A549 (cell line): Measurements from ENCODE around the gene ADCY1. TPM values are rescaled to one million over a fixed set of nuclear protein-coding genes. Genes with fewer than 3 reads are reported as not detected.

Experiments
- ATAC-seq, 2 experiments: fragments of 200-7000 bp in 1 of 2; fragments of >200 bp in 1 of 2; cut with Nextera tagmentation in 1 of 2; cut with Tn5 transposase in 1 of 2; 3 replicates each; pipeline versions ENCODE4 v1.8.0 to v1.9.1; 2018 to 2020; ENCODE audit warnings: mild to moderate bottlenecking in 1 of 2, moderate library complexity in 1 of 2
- CTCF ChIA-PET: fragments of 300-600 bp; sonication (Branson Sonifier 250); formaldehyde crosslinking; extraction: SDS; loops from one replicate; lab custom pipeline; 2021; ENCODE audit warnings: antibody characterized with exemption, inconsistent platforms; lab: Yijun Ruan, JAX
- POLR2A ChIA-PET: fragments of 350-600 bp; formaldehyde crosslinking; extraction: SDS; loops from one replicate; lab custom pipeline; 2021; ENCODE audit warnings: antibody characterized with exemption, inconsistent platforms; lab: Yijun Ruan, JAX
- DNase-seq, 2 experiments: peaks; one replicate each; pipeline versions ENCODE4 v3.0.0 to v3.0.0-alpha.2; 2011 to 2016; ENCODE audit warnings: low read depth in 1 of 2, low spot score in 1 of 2
- FAIRE-seq: peaks from 2 replicates; lab custom pipeline; 2011; peaks lifted over from hg19 to GRCh38; lab: Jason Lieb, UNC
- H3K27ac ChIP-seq, 2 experiments: fragments of >200 bp; sonication (Bioruptor Twin); formaldehyde crosslinking; 3 replicates each; pipeline ENCODE4 v1.5.1; 2016 to 2017
- H3K4me1 ChIP-seq: fragments of >200 bp; sonication (Bioruptor Twin); formaldehyde crosslinking; 3 replicates; pipeline ENCODE4 v1.6.1; 2016
- H3K4me2 ChIP-seq: fragments of >200 bp; sonication (Bioruptor Twin); formaldehyde crosslinking; 3 replicates; pipeline ENCODE4 v1.6.1; 2016
- H3K4me3 ChIP-seq: fragments of >200 bp; sonication (Bioruptor Twin); formaldehyde crosslinking; 3 replicates; pipeline ENCODE4 v1.5.1; 2016
- H3K9me3 ChIP-seq: fragments of >200 bp; sonication (Bioruptor Twin); formaldehyde crosslinking; 3 replicates; pipeline ENCODE4 v1.6.1; 2016
- BHLHE40 ChIP-seq: IDR thresholded peaks from 2 replicates; pipeline ENCODE4 v1.6.1; 2012; ENCODE audit warnings: low read depth, low read length, inconsistent platforms
- CBX8 ChIP-seq: fragments of 200-600 bp; sonication (generic); IDR thresholded peaks from 2 replicates; pipeline ENCODE4 v1.6.1; 2016
- CHD2 ChIP-seq: fragments of 150-350 bp; IDR thresholded peaks from 2 replicates; pipeline ENCODE4 v1.6.1; 2014; ENCODE audit warnings: low read length; ENCODE audit not compliant: partially characterized antibody
- ELK1 ChIP-seq: fragments of 150-350 bp; IDR thresholded peaks from 2 replicates; pipeline ENCODE4 v1.6.1; 2014; ENCODE audit warnings: low read depth, mild to moderate bottlenecking, low read length
- HDAC2 ChIP-seq: fragments of 200-600 bp; sonication (generic); IDR thresholded peaks from 2 replicates; pipeline ENCODE4 v1.6.1; 2016
- HEYL ChIP-seq: fragments of 250-450 bp; sonication (Bioruptor Pico); IDR thresholded peaks from 2 replicates; pipeline ENCODE4 v1.8.0; 2021; ENCODE audit warnings: mild to moderate bottlenecking, moderate library complexity
- HOXB13 ChIP-seq: fragments of 250-450 bp; sonication (Bioruptor Pico); IDR thresholded peaks from 2 replicates; pipeline ENCODE4 v1.5.0; 2020; ENCODE audit warnings: low read depth, mild to moderate bottlenecking, moderate library complexity
- JUNB ChIP-seq: fragments of >200 bp; sonication (Bioruptor Twin); formaldehyde crosslinking; IDR thresholded peaks from 2 replicates; pipeline ENCODE4 v1.6.1; 2016
- KDM5A ChIP-seq: fragments of 200-600 bp; sonication (generic); IDR thresholded peaks from 2 replicates; pipeline ENCODE4 v1.6.1; 2016; ENCODE audit warnings: antibody characterized with exemption, mild to moderate bottlenecking
- MAFK ChIP-seq: fragments of 450-650 bp; IDR thresholded peaks from 2 replicates; pipeline ENCODE4 v1.6.1; 2014; ENCODE audit not compliant: partially characterized antibody
- MAX ChIP-seq: IDR thresholded peaks from 2 replicates; pipeline ENCODE4 v1.6.1; 2012
- MAZ ChIP-seq: fragments of 150-350 bp; IDR thresholded peaks from 2 replicates; pipeline ENCODE4 v1.6.1; 2014; ENCODE audit warnings: antibody characterized with exemption, low read depth, low read length, borderline replicate concordance
- MYC ChIP-seq: IDR thresholded peaks from 2 replicates; pipeline ENCODE4 v1.6.1; 2012; ENCODE audit warnings: mild to moderate bottlenecking, inconsistent platforms, low read length, improper control_type of control experiment, borderline replicate concordance
- NPAS2 ChIP-seq: fragments of 250-450 bp; sonication (Bioruptor Pico); IDR thresholded peaks from 2 replicates; pipeline ENCODE4 v1.8.0; 2022; ENCODE audit warnings: mild to moderate bottlenecking, moderate library complexity, borderline replicate concordance
- RCOR1 ChIP-seq: fragments of 150-350 bp; IDR thresholded peaks from 2 replicates; pipeline ENCODE4 v1.6.1; 2014; ENCODE audit warnings: antibody characterized with exemption, low read length, low read depth
- RFX5 ChIP-seq: fragments of 450-650 bp; IDR thresholded peaks from 2 replicates; pipeline ENCODE4 v1.7.1; 2014; ENCODE audit warnings: antibody characterized with exemption, mild to moderate bottlenecking, moderate library complexity
- SREBF2 ChIP-seq: fragments of 450-650 bp; IDR thresholded peaks from 2 replicates; pipeline ENCODE4 v1.6.1; 2014; ENCODE audit warnings: mild to moderate bottlenecking, moderate library complexity
- USF2 ChIP-seq: fragments of 450-650 bp; IDR thresholded peaks from 2 replicates; pipeline ENCODE4 v1.6.1; 2014; ENCODE audit warnings: antibody characterized with exemption
- WGBS: methylation state at CpG from one replicate; pipeline ENCODE4 v1.1.6; 2017; ENCODE audit errors: missing lambda C conversion rate; 5-methylcytosine and 5-hydroxymethylcytosine counted together
- polyA plus RNA-seq, 4 experiments: library from polyadenylated mRNA; depleted of rRNA in 3 of 4; stranded (reverse); fragments of >200 nt; fragmentation: RNase III in 1 of 4; extraction: RNeasy Plus Mini Kit Qiagen cat#74134 plus additional on column Dnase treatment in 1 of 4; gene quantifications; 2 replicates in 3 of 4; 3 replicates in 1 of 4; pipeline ENCODE4 v1.2.3, GENCODE V29; 2011 to 2017
- TF ChIP-seq, protein P1 (sequence below): fragments of 250-450 bp; sonication (Bioruptor Pico); IDR thresholded peaks from 2 replicates; pipeline ENCODE4 v1.5.0; 2021; ENCODE audit warnings: mild to moderate bottlenecking, moderate library complexity, borderline replicate concordance
- TF ChIP-seq, protein P2 (sequence below): fragments of 200-600 bp; sonication (generic); IDR thresholded peaks from 2 replicates; pipeline ENCODE4 v1.6.1; 2016; ENCODE audit warnings: antibody characterized with exemption, mild to moderate bottlenecking, moderate library complexity

Gene ADCY1
- polyA plus RNA-seq, 2 of the 4 experiments (the other 2 are of a cell fraction) = 1.3 to 1.7 TPM

DNA sequence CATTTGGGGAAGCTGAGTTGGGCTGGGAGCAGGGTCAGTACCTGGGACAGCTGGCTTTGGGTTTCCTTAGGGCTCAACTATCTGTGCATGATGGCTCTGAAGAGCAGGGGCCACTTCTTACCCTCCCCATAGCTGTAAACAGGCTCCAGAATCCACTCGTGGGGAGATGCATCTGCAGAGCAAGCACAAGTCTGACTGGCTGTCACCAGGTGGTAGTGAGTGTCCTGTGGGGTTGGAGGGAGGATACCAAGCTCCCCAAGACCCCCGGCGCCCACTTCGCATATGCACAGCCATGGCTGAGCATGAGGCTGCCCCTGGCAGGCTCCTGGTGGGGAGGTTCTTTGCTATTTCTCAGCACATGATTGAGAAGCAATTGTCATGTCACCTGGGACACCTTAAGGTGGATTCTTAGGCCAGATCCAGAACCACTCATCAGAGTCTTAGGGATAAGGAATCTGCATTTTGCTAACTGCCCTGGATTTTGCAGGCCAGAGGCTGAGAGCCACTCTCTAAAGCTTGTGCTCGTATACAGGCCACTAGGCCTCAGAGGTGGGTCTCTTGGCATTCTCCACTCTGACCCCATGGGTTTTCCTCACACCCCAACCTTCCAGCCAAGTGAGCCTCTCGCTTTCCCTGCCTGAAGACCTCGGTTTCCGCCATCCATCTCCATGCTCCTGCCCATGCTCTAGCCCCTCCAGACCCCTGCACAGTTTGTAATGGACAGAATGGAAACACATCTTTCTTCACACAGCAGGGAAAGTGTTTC is 53.7 kb downstream of the ADCY1 start:
- POLR2A ChIA-PET = interaction anchor here (0.6 kb wide), 1 partner anchor 49 kb away, joined by 3 read pairs; no protein-coding TSS in a partner anchor
- FAIRE-seq = no peak
- 22% methylated on average over 8 of the region's 8 CpGs for WGBS
- ATAC-seq = no peak
- no peak for DNase-seq
- TF ChIP-seq BHLHE40 (no peak), HOXB13 (CRISPR knock-in tag) (no peak), HEYL (CRISPR knock-in tag) (no peak), RCOR1 (no peak), JUNB (no peak), KDM5A (no peak), HDAC2 (no peak), RFX5 (no peak), NPAS2 (CRISPR knock-in tag) (no peak), USF2 (no peak), CBX8 (no peak), MAX (no peak), MAFK (no peak), CHD2 (no peak), MYC (no peak), MAZ (no peak), SREBF2 (no peak), ELK1 (no peak)
- TF ChIP-seq, protein P1, sequence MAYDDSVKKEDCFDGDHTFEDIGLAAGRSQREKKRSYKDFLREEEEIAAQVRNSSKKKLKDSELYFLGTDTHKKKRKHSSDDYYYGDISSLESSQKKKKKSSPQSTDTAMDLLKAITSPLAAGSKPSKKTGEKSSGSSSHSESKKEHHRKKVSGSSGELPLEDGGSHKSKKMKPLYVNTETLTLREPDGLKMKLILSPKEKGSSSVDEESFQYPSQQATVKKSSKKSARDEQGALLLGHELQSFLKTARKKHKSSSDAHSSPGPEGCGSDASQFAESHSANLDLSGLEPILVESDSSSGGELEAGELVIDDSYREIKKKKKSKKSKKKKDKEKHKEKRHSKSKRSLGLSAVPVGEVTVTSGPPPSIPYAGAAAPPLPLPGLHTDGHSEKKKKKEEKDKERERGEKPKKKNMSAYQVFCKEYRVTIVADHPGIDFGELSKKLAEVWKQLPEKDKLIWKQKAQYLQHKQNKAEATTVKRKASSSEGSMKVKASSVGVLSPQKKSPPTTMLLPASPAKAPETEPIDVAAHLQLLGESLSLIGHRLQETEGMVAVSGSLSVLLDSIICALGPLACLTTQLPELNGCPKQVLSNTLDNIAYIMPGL (CRISPR knock-in tag) = no peak
- TF ChIP-seq, protein P2, sequence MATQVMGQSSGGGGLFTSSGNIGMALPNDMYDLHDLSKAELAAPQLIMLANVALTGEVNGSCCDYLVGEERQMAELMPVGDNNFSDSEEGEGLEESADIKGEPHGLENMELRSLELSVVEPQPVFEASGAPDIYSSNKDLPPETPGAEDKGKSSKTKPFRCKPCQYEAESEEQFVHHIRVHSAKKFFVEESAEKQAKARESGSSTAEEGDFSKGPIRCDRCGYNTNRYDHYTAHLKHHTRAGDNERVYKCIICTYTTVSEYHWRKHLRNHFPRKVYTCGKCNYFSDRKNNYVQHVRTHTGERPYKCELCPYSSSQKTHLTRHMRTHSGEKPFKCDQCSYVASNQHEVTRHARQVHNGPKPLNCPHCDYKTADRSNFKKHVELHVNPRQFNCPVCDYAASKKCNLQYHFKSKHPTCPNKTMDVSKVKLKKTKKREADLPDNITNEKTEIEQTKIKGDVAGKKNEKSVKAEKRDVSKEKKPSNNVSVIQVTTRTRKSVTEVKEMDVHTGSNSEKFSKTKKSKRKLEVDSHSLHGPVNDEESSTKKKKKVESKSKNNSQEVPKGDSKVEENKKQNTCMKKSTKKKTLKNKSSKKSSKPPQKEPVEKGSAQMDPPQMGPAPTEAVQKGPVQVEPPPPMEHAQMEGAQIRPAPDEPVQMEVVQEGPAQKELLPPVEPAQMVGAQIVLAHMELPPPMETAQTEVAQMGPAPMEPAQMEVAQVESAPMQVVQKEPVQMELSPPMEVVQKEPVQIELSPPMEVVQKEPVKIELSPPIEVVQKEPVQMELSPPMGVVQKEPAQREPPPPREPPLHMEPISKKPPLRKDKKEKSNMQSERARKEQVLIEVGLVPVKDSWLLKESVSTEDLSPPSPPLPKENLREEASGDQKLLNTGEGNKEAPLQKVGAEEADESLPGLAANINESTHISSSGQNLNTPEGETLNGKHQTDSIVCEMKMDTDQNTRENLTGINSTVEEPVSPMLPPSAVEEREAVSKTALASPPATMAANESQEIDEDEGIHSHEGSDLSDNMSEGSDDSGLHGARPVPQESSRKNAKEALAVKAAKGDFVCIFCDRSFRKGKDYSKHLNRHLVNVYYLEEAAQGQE = no peak
- no peak overlapping the region for H3K4me2 ChIP-seq
- H3K27ac ChIP-seq = no peak overlapping the region
- no peak overlapping the region for H3K4me3 ChIP-seq
- no peaks in the 10 kb centered on the region for H3K4me1 ChIP-seq
- no peaks in the 10 kb centered on the region for H3K9me3 ChIP-seq
- CTCF ChIA-PET = no interaction called here
